Mucosa of gallbladder (tissue), 1 donor: Measurements from ENCODE around the gene EML1. TPM values are rescaled to one million over a fixed set of nuclear protein-coding genes. Genes with fewer than 3 reads are reported as not detected.

Source experiments
- DNase-seq: peaks from one replicate; pipeline ENCODE4 v3.0.0-alpha.2; 2020; ENCODE audit warnings: low spot score
- total RNA-seq: library from RNA; stranded (reverse); gene quantifications from one replicate; pipeline ENCODE4 v1.2.1, GENCODE V29; 2021
- donor health status: DM: no; HTN: no; CAD: no.

Gene EML1
- total RNA-seq, 1 donor from 2014 or later: 49.9 TPM

GRCh38 chr14:99824776-99825175, 31.6 kb downstream of the EML1 start:
- DNase-seq: no peak

GRCh38 chr14:99829450-99829849, 36.2 kb downstream of the EML1 start:
- no peak for DNase-seq

GRCh38 chr14:99831303-99831702, 38.1 kb downstream of the EML1 start:
- no peak for DNase-seq

- DNase-seq: no peak
Measured at GRCh38 chr14:99831903-99832685, 38.9 kb downstream of the EML1 start.

- DNase-seq: no peak
Measured at GRCh38 chr14:99837822-99838221, 44.6 kb downstream of the EML1 start.

GRCh38 chr14:99838639-99839134, 45.5 kb downstream of the EML1 start:
- no peak for DNase-seq

GRCh38 chr14:99839696-99840095, 46.5 kb downstream of the EML1 start:
- DNase-seq: no peak

GRCh38 chr14:99840265-99840664, 47.1 kb downstream of the EML1 start:
- no peak for DNase-seq

- no peak for DNase-seq
Measured at GRCh38 chr14:99840774-99841305, 47.6 kb downstream of the EML1 start.

- DNase-seq: no peak
Measured at GRCh38 chr14:99841436-99842071, 48.3 kb downstream of the EML1 start.

GRCh38 chr14:99842141-99842540, 48.9 kb downstream of the EML1 start:
- no peak for DNase-seq

GRCh38 chr14:99846808-99847207, 53.6 kb downstream of the EML1 start:
- DNase-seq: no peak

GRCh38 chr14:99850709-99851108, 57.5 kb downstream of the EML1 start:
- DNase-seq: no peak

- no peak for DNase-seq
Measured at GRCh38 chr14:99852578-99852977, 59.4 kb downstream of the EML1 start.

GRCh38 chr14:99853206-99853605, 60.0 kb downstream of the EML1 start:
- DNase-seq: no peak

- DNase-seq: no peak
Measured at GRCh38 chr14:99854831-99855230, 61.6 kb downstream of the EML1 start.

- no peak for DNase-seq
Measured at GRCh38 chr14:99855271-99855670, 62.1 kb downstream of the EML1 start.

GRCh38 chr14:99857551-99857950, 64.3 kb downstream of the EML1 start:
- DNase-seq: no peak

- DNase-seq: no peak
Measured at GRCh38 chr14:99860219-99860618, 67.0 kb downstream of the EML1 start.

GRCh38 chr14:99862136-99862535, 68.9 kb downstream of the EML1 start:
- no peak for DNase-seq

- no peak for DNase-seq
Measured at GRCh38 chr14:99863059-99863458, 69.8 kb downstream of the EML1 start.

GRCh38 chr14:99865408-99865807, 72.2 kb downstream of the EML1 start:
- DNase-seq: no peak

- no peak for DNase-seq
Measured at GRCh38 chr14:99870617-99871016, 77.4 kb downstream of the EML1 start.
